ENCODE results near the gene PCGF3.

DNA sequence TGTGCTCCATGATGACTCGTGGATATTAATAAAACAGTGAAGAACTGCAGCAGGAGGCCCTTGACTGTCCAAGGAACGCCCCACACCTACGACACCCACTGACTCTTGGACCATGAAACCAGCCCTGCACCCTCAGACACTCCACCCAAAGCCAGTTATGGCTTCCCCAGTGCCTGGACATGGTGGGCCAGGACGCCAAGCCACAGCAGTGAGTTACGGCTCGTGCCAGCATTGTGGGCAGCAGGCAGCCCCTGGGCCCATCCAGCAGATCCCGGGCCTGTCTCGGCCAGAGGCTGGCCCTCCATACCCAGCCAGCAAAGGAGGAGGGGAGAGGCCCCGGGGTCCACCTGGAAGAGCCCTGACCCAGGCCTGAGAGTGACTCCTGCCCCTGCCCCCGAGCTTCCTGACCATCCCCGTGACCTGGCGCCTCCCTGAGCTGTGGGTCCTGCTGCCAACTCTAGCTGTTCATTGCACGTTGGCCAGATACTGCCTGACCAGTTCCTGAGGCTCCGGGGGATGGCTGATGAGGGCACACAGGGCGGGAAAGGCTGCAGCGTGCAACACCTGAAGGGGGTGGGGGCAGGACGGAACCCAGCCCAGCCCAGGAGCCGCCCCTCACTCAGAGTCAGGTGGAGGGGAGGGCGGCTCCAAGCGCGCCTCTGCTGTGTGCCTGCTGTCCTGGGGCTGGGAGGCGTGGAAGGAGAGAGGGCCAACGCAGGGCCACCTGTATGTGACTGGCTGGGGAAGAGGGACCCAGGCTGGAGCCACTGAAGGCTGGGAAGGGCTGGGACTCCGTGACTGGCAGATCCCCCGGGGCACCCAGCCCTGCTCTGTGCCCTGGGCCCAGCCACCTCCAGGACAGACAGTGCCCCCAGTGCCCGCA lies 17.4 kb upstream of the PCGF3 start:
- TF ChIP-seq EZH2phosphoT487 (IDR thresholded peaks at IDR 0.05; ENCODE audit: insufficient read depth, low read depth): no peak
- TF ChIP-seq EZH2 (IDR thresholded peaks at IDR 0.05; ENCODE audit: insufficient read depth, poor library complexity, severe bottlenecking): no peak

All from GM23248 (cell line).